AG10803 (cell line): ENCODE data around the gene DAPK2.

ENCODE experiments used
- DNase-seq: peaks from one replicate; pipeline ENCODE4 v3.0.0; 2010; ENCODE audit warnings: low read depth
- H3K4me3 ChIP-seq: 2 replicates; pipeline ENCODE4 v1.5.1; 2011; ENCODE audit warnings: mild to moderate bottlenecking, low read length, control low read depth
- TF ChIP-seq, protein P1 (sequence below): conservative IDR thresholded peaks from 2 replicates; pipeline ENCODE4 v1.5.1; 2011; ENCODE audit warnings: mild to moderate bottlenecking, low read length, control low read depth, inconsistent platforms

DAPK2 gene

GRCh38 chr15:64003182-64003581 lies 43.1 kb downstream of the DAPK2 start:
- no peak for DNase-seq
- no peak overlapping the region for H3K4me3 ChIP-seq
- TF ChIP-seq, protein P1, sequence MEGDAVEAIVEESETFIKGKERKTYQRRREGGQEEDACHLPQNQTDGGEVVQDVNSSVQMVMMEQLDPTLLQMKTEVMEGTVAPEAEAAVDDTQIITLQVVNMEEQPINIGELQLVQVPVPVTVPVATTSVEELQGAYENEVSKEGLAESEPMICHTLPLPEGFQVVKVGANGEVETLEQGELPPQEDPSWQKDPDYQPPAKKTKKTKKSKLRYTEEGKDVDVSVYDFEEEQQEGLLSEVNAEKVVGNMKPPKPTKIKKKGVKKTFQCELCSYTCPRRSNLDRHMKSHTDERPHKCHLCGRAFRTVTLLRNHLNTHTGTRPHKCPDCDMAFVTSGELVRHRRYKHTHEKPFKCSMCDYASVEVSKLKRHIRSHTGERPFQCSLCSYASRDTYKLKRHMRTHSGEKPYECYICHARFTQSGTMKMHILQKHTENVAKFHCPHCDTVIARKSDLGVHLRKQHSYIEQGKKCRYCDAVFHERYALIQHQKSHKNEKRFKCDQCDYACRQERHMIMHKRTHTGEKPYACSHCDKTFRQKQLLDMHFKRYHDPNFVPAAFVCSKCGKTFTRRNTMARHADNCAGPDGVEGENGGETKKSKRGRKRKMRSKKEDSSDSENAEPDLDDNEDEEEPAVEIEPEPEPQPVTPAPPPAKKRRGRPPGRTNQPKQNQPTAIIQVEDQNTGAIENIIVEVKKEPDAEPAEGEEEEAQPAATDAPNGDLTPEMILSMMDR, result no peak

- no peak for DNase-seq
- TF ChIP-seq, protein P1, result no peak
- H3K4me3 ChIP-seq, result no peak overlapping the region
These were observed 45.1 kb downstream of the DAPK2 start for GRCh38 chr15:64001148-64001547.

DNA sequence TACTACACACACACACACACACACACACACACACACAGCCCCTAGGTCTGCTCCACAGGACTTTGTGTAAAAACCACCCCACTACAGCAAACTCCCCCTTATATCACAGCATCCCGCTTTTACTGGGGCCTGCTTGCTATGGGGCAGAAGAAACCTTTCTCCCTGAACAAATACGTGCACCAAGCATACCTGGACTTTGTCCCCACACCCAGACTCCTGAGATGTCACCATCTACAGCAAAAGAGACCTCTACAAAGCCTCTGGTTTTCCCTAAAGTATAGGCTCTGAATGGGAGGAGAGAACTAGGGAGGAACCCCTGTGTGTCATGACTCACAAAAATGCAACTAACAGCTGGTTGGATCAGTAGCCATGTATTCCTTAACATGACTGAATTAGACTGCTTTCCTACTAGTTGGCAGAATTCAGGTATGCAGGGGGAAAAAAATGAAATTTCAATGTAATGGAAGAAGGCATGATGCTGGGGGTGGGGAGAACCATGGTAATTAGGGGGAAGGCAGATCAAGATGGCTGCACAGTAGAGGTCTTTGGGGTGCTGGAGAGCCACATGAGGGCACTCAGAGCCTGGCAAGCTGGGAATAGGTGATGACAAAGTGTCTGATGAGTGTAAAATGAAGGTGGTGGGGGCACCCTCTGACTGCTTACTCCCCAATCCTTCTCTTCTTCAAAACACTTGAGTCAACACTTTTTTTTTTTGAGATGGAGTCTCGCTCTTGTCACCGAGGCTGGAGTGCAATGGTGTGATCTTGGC lies 45.9 kb downstream of the DAPK2 start:
- TF ChIP-seq, protein P1, result no peak
- peak; percentile 33 for DNase-seq

DNA sequence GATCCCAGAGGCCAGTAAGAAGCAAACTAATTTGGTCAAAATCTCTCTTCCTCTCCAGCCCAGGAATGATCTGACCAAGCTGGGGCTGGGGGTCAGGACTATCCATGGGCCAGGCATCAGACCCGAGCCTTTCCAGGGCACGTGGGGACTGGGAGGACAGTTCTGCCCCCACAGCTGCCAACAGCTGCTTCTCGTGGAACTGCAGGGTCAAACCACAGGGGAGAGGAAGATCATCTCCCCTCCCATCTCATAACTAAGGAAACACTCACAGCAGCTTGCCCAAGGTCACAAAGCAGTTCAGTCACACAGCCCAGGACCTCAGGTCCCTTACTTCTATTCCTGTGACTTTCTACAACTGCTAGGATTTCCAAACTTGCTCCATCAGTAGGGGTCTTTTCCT lies 47.1 kb downstream of the DAPK2 start:
- DNase-seq, result peak; percentile 47
- TF ChIP-seq, protein P1, result no peak
- no peak overlapping the region for H3K4me3 ChIP-seq

More for the DNA sequence above, 45.9 kb downstream of the DAPK2 start:
- H3K4me3 ChIP-seq, result no peak overlapping the region

DNA sequence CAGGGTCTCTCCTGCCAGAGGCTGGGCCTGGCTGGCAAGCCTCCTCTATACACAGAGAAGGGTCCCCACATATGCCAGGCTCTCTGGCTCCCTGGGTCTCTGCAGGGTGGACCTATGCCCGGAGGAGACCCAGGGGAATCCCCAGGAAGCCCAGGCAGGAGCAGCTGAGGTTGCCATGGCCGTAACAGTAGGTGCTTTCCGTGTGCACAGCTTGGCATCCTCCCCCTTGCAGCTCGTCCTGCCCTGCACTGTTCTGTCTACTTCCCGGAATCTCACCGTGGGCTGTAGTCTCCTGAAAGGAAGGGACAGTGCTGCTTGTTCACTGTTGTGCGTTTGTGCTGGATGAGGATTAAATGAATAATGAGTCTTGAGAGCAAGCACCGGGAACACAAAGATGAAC lies 47.8 kb downstream of the DAPK2 start:
- no peak overlapping the region for H3K4me3 ChIP-seq
- no peak for DNase-seq
- TF ChIP-seq, protein P1, result no peak

GRCh38 chr15:63997715-63998442 lies 48.4 kb downstream of the DAPK2 start:
- H3K4me3 ChIP-seq, result no peak overlapping the region
- no peak for DNase-seq
- TF ChIP-seq, protein P1, result no peak

DNA sequence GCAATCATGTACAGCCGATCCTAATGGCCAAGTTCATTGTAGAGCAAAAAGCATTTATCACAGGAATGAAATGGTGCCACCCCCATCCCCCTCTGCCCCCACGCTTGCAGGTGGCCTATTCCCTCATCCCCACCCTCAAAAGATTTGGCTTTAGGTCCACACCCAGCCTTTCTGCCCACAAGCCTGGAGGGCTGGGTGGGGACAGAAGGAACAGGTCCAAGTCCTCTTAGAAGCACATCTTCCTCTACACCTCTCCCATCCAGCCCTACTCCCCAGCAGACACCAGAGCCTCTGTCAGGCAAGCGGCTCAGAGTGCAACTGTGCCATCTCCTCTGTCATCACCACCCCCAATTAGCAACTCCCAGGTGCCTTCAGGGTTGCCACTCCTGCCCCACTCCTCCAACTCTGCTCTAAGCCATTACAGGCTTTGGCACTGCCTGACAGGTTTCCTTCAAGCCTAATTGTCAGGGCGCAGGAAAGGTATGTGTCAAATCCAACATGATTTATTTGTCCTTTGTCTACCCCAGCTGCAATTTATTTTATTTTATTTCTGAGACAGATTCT lies 49.4 kb downstream of the DAPK2 start:
- H3K4me3 ChIP-seq, result no peak overlapping the region
- TF ChIP-seq, protein P1, result no peak
- DNase-seq, result no peak
